Spleen (tissue), 11 donors: ENCODE data around the gene HEATR3. TPM values are rescaled to one million over a fixed set of nuclear protein-coding genes. Genes with fewer than 3 reads are reported as not detected.

ENCODE experiments used
- DNase-seq: peaks from one replicate; pipeline ENCODE4 v3.0.0-alpha.2; 2020
- H3K27ac ChIP-seq, 8 donors: fragments of 200-600 bp; sonication (generic) in 7 of 8; 1 replicate in 4 of 8; 2 replicates in 4 of 8; pipeline versions ENCODE4 v1.5.0 to v1.8.0; 2016 to 2021; ENCODE audit warnings: inconsistent platforms in 4 of 8, mild to moderate bottlenecking in 4 of 8, moderate library complexity in 1 of 8
- H3K27me3 ChIP-seq, 7 donors: fragments of 200-600 bp; sonication (generic) in 6 of 7; replicated peaks in 1 of 7; 1 replicate in 4 of 7; 2 replicates in 3 of 7; pipeline versions ENCODE4 v1.5.0 to v1.8.0; 2016 to 2021; ENCODE audit warnings: inconsistent platforms in 3 of 7, mild to moderate bottlenecking in 1 of 7
- H3K36me3 ChIP-seq, 6 donors: fragments of 200-600 bp; sonication (generic) in 5 of 6; 1 replicate in 4 of 6; 2 replicates in 2 of 6; pipeline versions ENCODE4 v1.5.0 to v1.8.0; 2016 to 2021; ENCODE audit warnings: inconsistent platforms in 2 of 6
- H3K4me1 ChIP-seq, 6 donors: fragments of 200-600 bp; sonication (generic) in 5 of 6; 1 replicate in 3 of 6; 2 replicates in 3 of 6; pipeline versions ENCODE4 v1.5.0 to v1.8.0; 2016 to 2021; ENCODE audit warnings: inconsistent platforms in 3 of 6
- H3K4me3 ChIP-seq, 8 donors: fragments of 200-600 bp; sonication (generic) in 7 of 8; 1 replicate in 4 of 8; 2 replicates in 4 of 8; pipeline versions ENCODE4 v1.5.0 to v1.8.0; 2016 to 2021; ENCODE audit warnings: inconsistent platforms in 4 of 8, mild to moderate bottlenecking in 4 of 8, moderate library complexity in 2 of 8
- H3K9me3 ChIP-seq, 8 donors: fragments of 200-600 bp; sonication (generic) in 7 of 8; 1 replicate in 4 of 8; 2 replicates in 4 of 8; pipeline versions ENCODE4 v1.5.0 to v1.8.0; 2016 to 2021; ENCODE audit warnings: inconsistent platforms in 4 of 8
- CTCF ChIP-seq, 11 experiments: fragments of 200-600 bp in 7 of 11; fragments of 450-650 bp in 4 of 11; sonication (generic) in 4 of 11; IDR thresholded peaks in 8 of 11; conservative IDR thresholded peaks in 3 of 11; 1 replicate in 7 of 11; 2 replicates in 4 of 11; pipeline versions ENCODE4 v1.4.0 to v1.8.0; 2016 to 2021; ENCODE audit warnings: antibody characterized with exemption in 11 of 11, inconsistent platforms in 4 of 11, mild to moderate bottlenecking in 1 of 11
- POLR2A ChIP-seq, 3 donors: fragments of 450-650 bp; IDR thresholded peaks; one replicate each; pipeline ENCODE4 v1.5.1; 2017; ENCODE audit warnings: antibody characterized with exemption in 3 of 3, mild to moderate bottlenecking in 1 of 3
- POLR2AphosphoS5 ChIP-seq, 3 donors: sonication (generic); formaldehyde crosslinking; IDR thresholded peaks; one replicate each; pipeline ENCODE4 v1.5.1; 2017; ENCODE audit warnings: antibody characterized with exemption in 3 of 3
- WGBS, 5 donors: extraction: QIAGEN DNeasy Blood & Tissue Kit in 3 of 5; methylation state at CpG; one replicate each; pipeline versions ENCODE4 v1.1.5 to v1.1.7; 2013 to 2018; 5-methylcytosine and 5-hydroxymethylcytosine counted together
- intact Hi-C: fragments of 100-400 bp; cut with DNase I; formaldehyde crosslinking; loops from one replicate; pipeline ENCODE4 v1.15.0; 2023; ENCODE audit warnings: low total_unique reads
- polyA plus RNA-seq, 3 donors: library from polyadenylated mRNA; stranded (reverse); fragments of 200-250 nt; gene quantifications; one replicate each; pipeline ENCODE4 v1.2.1, GENCODE V29; 2013
- total RNA-seq, 7 donors: library from RNA; depleted of rRNA in 3 of 7; stranded (reverse); fragments of >200 nt in 3 of 7; fragmentation: NEBNext Ultra II Directional in 4 of 7; extraction: Animal tissue kit (Norgen Biotek cat#: 25700) in 4 of 7; gene quantifications; one replicate each; pipeline versions ENCODE4 v1.1.0 to v1.2.1, GENCODE V29; 2016 to 2021
- donor health status: healthy with polysubstance abuse.
- donor health status: DM: no; HTN: no; CAD: no; lungs with moderate emphysema.
- donor health status: DM: no; HTN: no; CAD: no.
- donor health status: Bipolar disorder and iron deficiency.
- donor health status: healthy.
- donor health status: DM: no; HTN: no; CAD: no.
- donor health status: DM: yes; HTN: yes; CAD: no.

The HEATR3 gene
- total and polyA plus RNA-seq, 10 donors: 8.3 to 40.8 (median 23.6) TPM

- 77 to 91% (median 88%) methylated on average over 8 to 10 of the region's 10 CpGs for WGBS, 5 donors
- no peaks in the 10 kb centered on the region for H3K27me3 ChIP-seq
- H3K4me3 ChIP-seq: no peak overlapping the region
- no peaks in the 10 kb centered on the region for H3K4me1 ChIP-seq
- no peak overlapping the region for H3K27ac ChIP-seq
- TF ChIP-seq CTCF (IDR thresholded peaks at IDR 0.05 in 8 of 11, conservative IDR thresholded peaks at IDR 0.05 in 3 of 11): no peak
- no peak for TF ChIP-seq POLR2AphosphoS5 (IDR thresholded peaks at IDR 0.05)
- no peak for TF ChIP-seq POLR2A (IDR thresholded peaks at IDR 0.05)
- intact Hi-C loops: no loop called here
- no peak for DNase-seq
- H3K9me3 ChIP-seq: peaks cover 0 to 21% (median 19%) of the 10 kb centered on the region in 8 donors
- H3K36me3 ChIP-seq: no peaks in the 10 kb centered on the region
These were observed 6.7 kb upstream of the HEATR3 start for GRCh38 chr16:50059111-50059510.

GRCh38 chr16:50059669-50060068 is 6.1 kb upstream of the HEATR3 start:
- intact Hi-C loops: no loop called here
- TF ChIP-seq CTCF (IDR thresholded peaks at IDR 0.05 in 8 of 11, conservative IDR thresholded peaks at IDR 0.05 in 3 of 11): no peak
- no peak for TF ChIP-seq POLR2A (IDR thresholded peaks at IDR 0.05)
- no peak for TF ChIP-seq POLR2AphosphoS5 (IDR thresholded peaks at IDR 0.05)
- 59 to 92% (median 73%) methylated on average over 3 of the region's 3 CpGs for WGBS, 5 donors
- Histone ChIP-seq H3K9me3 (peaks cover 0 to 21% (median 19%) of the 10 kb centered on the region in 8 donors), H3K4me3 (no peak overlapping the region), H3K4me1 (no peaks in the 10 kb centered on the region), H3K36me3 (no peaks in the 10 kb centered on the region), H3K27ac (no peak overlapping the region), H3K27me3 (no peaks in the 10 kb centered on the region)
- DNase-seq: no peak

GRCh38 chr16:50061326-50061725 is 4.4 kb upstream of the HEATR3 start:
- intact Hi-C loops: no loop called here
- Histone ChIP-seq H3K27me3 (no peaks in the 10 kb centered on the region), H3K4me3 (no peak overlapping the region), H3K27ac (no peak overlapping the region), H3K9me3 (peaks cover 0 to 9% (median 8%) of the 10 kb centered on the region in 8 donors), H3K36me3 (no peaks in the 10 kb centered on the region), H3K4me1 (peaks cover 0 to 6% (median 0%) of the 10 kb centered on the region in 6 donors)
- TF ChIP-seq POLR2A (IDR thresholded peaks at IDR 0.05) (no peak), POLR2AphosphoS5 (IDR thresholded peaks at IDR 0.05) (no peak), CTCF (IDR thresholded peaks at IDR 0.05 in 8 of 11, conservative IDR thresholded peaks at IDR 0.05 in 3 of 11) (no peak)
- no peak for DNase-seq
- 3 to 88% (median 50%) methylated on average over 1 of the region's 1 CpG for WGBS, 5 donors

GRCh38 chr16:50065241-50065623 is 538 bp upstream of the HEATR3 start:
- TF ChIP-seq CTCF (IDR thresholded peaks at IDR 0.05 in 8 of 11, conservative IDR thresholded peaks at IDR 0.05 in 3 of 11): no peak
- Histone ChIP-seq H3K36me3 (peaks cover 0 to 16% (median 3%) of the 10 kb centered on the region in 6 donors), H3K9me3 (no peaks in the 10 kb centered on the region), H3K4me3 (peak overlapping the region in 6 of 8 donors; percentile 84 to 100 (median 98)), H3K27ac (peak overlapping the region in 7 of 8 donors; percentile 90 to 98 (median 97)), H3K27me3 (no peaks in the 10 kb centered on the region), H3K4me1 (peaks cover 14 to 41% (median 29%) of the 10 kb centered on the region in 6 donors)
- no peak for DNase-seq
- intact Hi-C loops: no loop called here
- WGBS, 5 donors: 71 to 88% (median 84%) methylated on average over 8 of the region's 8 CpGs
